HG02610 (cell line): ENCODE data around the gene LORICRIN.

Experiments
- ATAC-seq: cut with Tn5 transposase; IDR thresholded peaks from one replicate; pipeline ENCODE4 v1.9.1; 2021; ENCODE audit warnings: mild to moderate bottlenecking, moderate library complexity; ENCODE audit not compliant: unreplicated experiment

The LORICRIN gene

GRCh38 chr1:153293851-153294250 lies 34.4 kb downstream of the LORICRIN start:
- ATAC-seq = no peak

GRCh38 chr1:153302308-153302707 lies 42.8 kb downstream of the LORICRIN start:
- no peak for ATAC-seq

- no peak for ATAC-seq
Observed at GRCh38 chr1:153305682-153306081, 46.2 kb downstream of the LORICRIN start.

GRCh38 chr1:153306303-153307220 lies 47.1 kb downstream of the LORICRIN start:
- no peak for ATAC-seq

- no peak for ATAC-seq
Observed at GRCh38 chr1:153307221-153307600, 47.7 kb downstream of the LORICRIN start.

GRCh38 chr1:153308540-153308939 lies 49.1 kb downstream of the LORICRIN start:
- ATAC-seq = no peak

GRCh38 chr1:153309441-153309840 lies 50.0 kb downstream of the LORICRIN start:
- no peak for ATAC-seq

- ATAC-seq = no peak
Observed at GRCh38 chr1:153310526-153310925, 51.0 kb downstream of the LORICRIN start.
